ENCODE results near the gene SSX2IP.

SSX2IP gene

GRCh38 chr1:84621553-84621952 lies 68.7 kb downstream of the SSX2IP start:
- H3K27me3 ChIP-seq (ENCODE audit: insufficient read depth, low read length, poor library complexity) = no peaks in the 10 kb centered on the region
- H3K23ac ChIP-seq (ENCODE audit: low read length) = no peak overlapping the region
- H3K79me2 ChIP-seq (ENCODE audit: control insufficient read depth, insufficient read depth, low read length) = no peaks in the 10 kb centered on the region
- H3K18ac ChIP-seq (ENCODE audit: low read length) = peak overlapping the region; percentile 18
- no peak overlapping the region for H2BK15ac ChIP-seq (replicated peaks; ENCODE audit: low read depth)
- no peaks in the 10 kb centered on the region for H3K4me1 ChIP-seq (ENCODE audit: control insufficient read depth, low read depth, low read length)
- H3K36me3 ChIP-seq (ENCODE audit: control insufficient read depth, insufficient read depth, low read length) = no peaks in the 10 kb centered on the region
- H3K79me1 ChIP-seq (ENCODE audit: low read length) = no peaks in the 10 kb centered on the region
- WGBS (ENCODE audit: extremely low coverage, insufficient coverage, low lambda C conversion rate) = no CpG with 5 or more reads among the region's 14 CpGs
- DNase-seq = no peak
- no peak overlapping the region for H2BK120ac ChIP-seq (ENCODE audit: low read depth, low read length)
- no peak overlapping the region for H2BK5ac ChIP-seq (ENCODE audit: low read length)
- no peak overlapping the region for H2AK5ac ChIP-seq (ENCODE audit: low read length)
- no peak overlapping the region for H3K9ac ChIP-seq (ENCODE audit: low read length)
- no peak overlapping the region for H3K4me3 ChIP-seq (ENCODE audit: low read length)
- no peak overlapping the region for H3K4ac ChIP-seq (ENCODE audit: low read depth, low read length)
- H4K8ac ChIP-seq (ENCODE audit: low read depth, low read length) = no peak overlapping the region
- no peak overlapping the region for H4K5ac ChIP-seq (ENCODE audit: low read length)
- H3K27ac ChIP-seq (ENCODE audit: low read depth, low read length) = no peak overlapping the region
- H3K56ac ChIP-seq (ENCODE audit: low read length) = no peak overlapping the region
- H3K4me2 ChIP-seq (ENCODE audit: low read length) = no peak overlapping the region

GRCh38 chr1:84620720-84621313 lies 69.4 kb downstream of the SSX2IP start:
- peak overlapping the region; percentile 25 for H3K27ac ChIP-seq (ENCODE audit: low read depth, low read length)
- no peaks in the 10 kb centered on the region for H3K79me1 ChIP-seq (ENCODE audit: low read length)
- H3K56ac ChIP-seq (ENCODE audit: low read length) = peak overlapping the region; percentile 95
- peak overlapping the region; percentile 86 for H3K23ac ChIP-seq (ENCODE audit: low read length)
- no peaks in the 10 kb centered on the region for H3K4me1 ChIP-seq (ENCODE audit: control insufficient read depth, low read depth, low read length)
- no peak overlapping the region for H2AK5ac ChIP-seq (ENCODE audit: low read length)
- H3K9ac ChIP-seq (ENCODE audit: low read length) = peak overlapping the region; percentile 81
- no peak overlapping the region for H2BK5ac ChIP-seq (ENCODE audit: low read length)
- H3K36me3 ChIP-seq (ENCODE audit: control insufficient read depth, insufficient read depth, low read length) = no peaks in the 10 kb centered on the region
- H2BK120ac ChIP-seq (ENCODE audit: low read depth, low read length) = no peak overlapping the region
- no peaks in the 10 kb centered on the region for H3K27me3 ChIP-seq (ENCODE audit: insufficient read depth, low read length, poor library complexity)
- peak; percentile 91 for DNase-seq
- peak overlapping the region; percentile 72 for H3K4me2 ChIP-seq (ENCODE audit: low read length)
- peak overlapping the region; percentile 50 for H3K4me3 ChIP-seq (ENCODE audit: low read length)
- no CpG with 5 or more reads among the region's 46 CpGs for WGBS (ENCODE audit: extremely low coverage, insufficient coverage, low lambda C conversion rate)
- no peak overlapping the region for H4K8ac ChIP-seq (ENCODE audit: low read depth, low read length)
- H2BK15ac ChIP-seq (replicated peaks; ENCODE audit: low read depth) = no peak overlapping the region
- H3K18ac ChIP-seq (ENCODE audit: low read length) = peak overlapping the region; percentile 29
- H3K79me2 ChIP-seq (ENCODE audit: control insufficient read depth, insufficient read depth, low read length) = no peaks in the 10 kb centered on the region
- H4K5ac ChIP-seq (ENCODE audit: low read length) = no peak overlapping the region
- no peak overlapping the region for H3K4ac ChIP-seq (ENCODE audit: low read depth, low read length)

GRCh38 chr1:84619383-84620102 lies 70.7 kb downstream of the SSX2IP start:
- Histone ChIP-seq H3K4me3 (ENCODE audit: low read length) (no peak overlapping the region), H2AK5ac (ENCODE audit: low read length) (no peak overlapping the region), H3K9ac (ENCODE audit: low read length) (no peak overlapping the region), H3K79me2 (ENCODE audit: control insufficient read depth, insufficient read depth, low read length) (no peaks in the 10 kb centered on the region), H2BK15ac (replicated peaks; ENCODE audit: low read depth) (no peak overlapping the region), H2BK5ac (ENCODE audit: low read length) (no peak overlapping the region), H3K79me1 (ENCODE audit: low read length) (no peaks in the 10 kb centered on the region), H4K5ac (ENCODE audit: low read length) (no peak overlapping the region), H3K18ac (ENCODE audit: low read length) (no peak overlapping the region), H4K8ac (ENCODE audit: low read depth, low read length) (no peak overlapping the region), H3K36me3 (ENCODE audit: control insufficient read depth, insufficient read depth, low read length) (no peaks in the 10 kb centered on the region), H2BK120ac (ENCODE audit: low read depth, low read length) (no peak overlapping the region), H3K4me1 (ENCODE audit: control insufficient read depth, low read depth, low read length) (no peaks in the 10 kb centered on the region), H3K4me2 (ENCODE audit: low read length) (no peak overlapping the region), H3K4ac (ENCODE audit: low read depth, low read length) (no peak overlapping the region), H3K56ac (ENCODE audit: low read length) (no peak overlapping the region), H3K23ac (ENCODE audit: low read length) (no peak overlapping the region), H3K27ac (ENCODE audit: low read depth, low read length) (no peak overlapping the region), H3K27me3 (ENCODE audit: insufficient read depth, low read length, poor library complexity) (no peaks in the 10 kb centered on the region)
- no CpG with 5 or more reads among the region's 9 CpGs for WGBS (ENCODE audit: extremely low coverage, insufficient coverage, low lambda C conversion rate)
- DNase-seq = peak; percentile 65

- Histone ChIP-seq H3K27ac (ENCODE audit: low read depth, low read length) (no peak overlapping the region), H3K79me1 (ENCODE audit: low read length) (no peaks in the 10 kb centered on the region), H2BK5ac (ENCODE audit: low read length) (no peak overlapping the region), H3K36me3 (ENCODE audit: control insufficient read depth, insufficient read depth, low read length) (no peaks in the 10 kb centered on the region), H3K4me1 (ENCODE audit: control insufficient read depth, low read depth, low read length) (no peaks in the 10 kb centered on the region), H3K79me2 (ENCODE audit: control insufficient read depth, insufficient read depth, low read length) (no peaks in the 10 kb centered on the region), H3K4ac (ENCODE audit: low read depth, low read length) (no peak overlapping the region), H3K27me3 (ENCODE audit: insufficient read depth, low read length, poor library complexity) (no peaks in the 10 kb centered on the region), H3K4me2 (ENCODE audit: low read length) (no peak overlapping the region), H3K56ac (ENCODE audit: low read length) (no peak overlapping the region), H2BK120ac (ENCODE audit: low read depth, low read length) (no peak overlapping the region), H4K8ac (ENCODE audit: low read depth, low read length) (no peak overlapping the region), H4K5ac (ENCODE audit: low read length) (no peak overlapping the region), H2BK15ac (replicated peaks; ENCODE audit: low read depth) (no peak overlapping the region), H3K4me3 (ENCODE audit: low read length) (no peak overlapping the region), H3K18ac (ENCODE audit: low read length) (no peak overlapping the region), H3K9ac (ENCODE audit: low read length) (no peak overlapping the region), H2AK5ac (ENCODE audit: low read length) (no peak overlapping the region), H3K23ac (ENCODE audit: low read length) (no peak overlapping the region)
- no peak for DNase-seq
- no CpG with 5 or more reads among the region's 2 CpGs for WGBS (ENCODE audit: extremely low coverage, insufficient coverage, low lambda C conversion rate)
Observed at GRCh38 chr1:84617349-84617748, 72.9 kb downstream of the SSX2IP start.

- Histone ChIP-seq H2BK120ac (ENCODE audit: low read depth, low read length) (no peak overlapping the region), H3K4me2 (ENCODE audit: low read length) (no peak overlapping the region), H3K4me3 (ENCODE audit: low read length) (no peak overlapping the region), H3K4me1 (ENCODE audit: control insufficient read depth, low read depth, low read length) (no peaks in the 10 kb centered on the region), H3K23ac (ENCODE audit: low read length) (no peak overlapping the region), H3K56ac (ENCODE audit: low read length) (no peak overlapping the region), H3K79me2 (ENCODE audit: control insufficient read depth, insufficient read depth, low read length) (no peaks in the 10 kb centered on the region), H3K79me1 (ENCODE audit: low read length) (no peaks in the 10 kb centered on the region), H3K18ac (ENCODE audit: low read length) (no peak overlapping the region), H3K9ac (ENCODE audit: low read length) (no peak overlapping the region), H3K27ac (ENCODE audit: low read depth, low read length) (no peak overlapping the region), H2AK5ac (ENCODE audit: low read length) (no peak overlapping the region), H4K5ac (ENCODE audit: low read length) (no peak overlapping the region), H2BK5ac (ENCODE audit: low read length) (no peak overlapping the region), H3K4ac (ENCODE audit: low read depth, low read length) (no peak overlapping the region), H2BK15ac (replicated peaks; ENCODE audit: low read depth) (no peak overlapping the region), H4K8ac (ENCODE audit: low read depth, low read length) (no peak overlapping the region), H3K36me3 (ENCODE audit: control insufficient read depth, insufficient read depth, low read length) (no peaks in the 10 kb centered on the region), H3K27me3 (ENCODE audit: insufficient read depth, low read length, poor library complexity) (no peaks in the 10 kb centered on the region)
- no CpG with 5 or more reads among the region's 1 CpG for WGBS (ENCODE audit: extremely low coverage, insufficient coverage, low lambda C conversion rate)
- DNase-seq = no peak
Observed at GRCh38 chr1:84615790-84616189, 74.5 kb downstream of the SSX2IP start.
